Esophagus muscularis mucosa (tissue), 4 donors: ENCODE data around the gene AGAP1.

Source experiments
- CTCF ChIP-seq, 3 experiments: fragments of 200-600 bp in 2 of 3; fragments of 450-650 bp in 1 of 3; sonication (generic) in 2 of 3; IDR thresholded peaks; one replicate each; pipeline ENCODE4 v1.5.1; 2017 to 2019; ENCODE audit warnings: antibody characterized with exemption in 3 of 3, mild to moderate bottlenecking in 2 of 3, moderate library complexity in 1 of 3
- EP300 ChIP-seq: sonication (generic); formaldehyde crosslinking; IDR thresholded peaks from one replicate; pipeline ENCODE4 v1.6.1; 2017; ENCODE audit warnings: antibody characterized with exemption
- POLR2AphosphoS5 ChIP-seq, 2 donors: sonication (generic); formaldehyde crosslinking; IDR thresholded peaks; one replicate each; pipeline ENCODE4 v1.6.1; 2017; ENCODE audit warnings: antibody characterized with exemption in 2 of 2

DNA sequence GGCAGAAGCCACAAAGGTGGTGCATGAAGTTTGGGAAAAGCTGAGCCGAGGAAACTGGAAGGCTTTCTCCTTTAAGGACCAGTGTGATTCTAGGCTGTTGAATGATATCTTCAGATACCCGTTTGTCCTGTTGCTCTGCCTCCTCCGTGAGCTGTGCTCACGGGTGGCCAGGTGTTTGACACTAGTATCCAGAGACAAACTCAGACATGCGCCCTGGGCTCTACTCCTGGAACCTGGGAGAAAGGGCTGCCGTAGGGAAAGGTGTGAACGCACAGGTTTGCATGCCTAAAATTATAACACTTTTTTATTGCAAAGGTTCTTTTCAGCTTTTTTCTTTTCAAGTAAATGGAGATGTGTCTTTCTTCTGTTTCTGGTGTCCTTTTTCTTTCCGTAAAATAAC is 81.6 kb downstream of the AGAP1 start:
- TF ChIP-seq CTCF (IDR thresholded peaks at IDR 0.05) (no peak), EP300 (no peak), POLR2AphosphoS5 (IDR thresholded peaks at IDR 0.05) (no peak)
